ENCODE measurements around the gene LEMD3.

LEMD3 gene

GRCh38 chr12:65217086-65217485 is 47.7 kb downstream of the LEMD3 start:
- H3K4me3 ChIP-seq (ENCODE audit: low read depth, low read length) = no peak overlapping the region
- in situ Hi-C loops (cut with HindIII; ENCODE audit: low sequenced_read_pairs) = no loop called here
- DNase-seq (ENCODE audit: low read depth) = no peak
- TF ChIP-seq, protein P1, sequence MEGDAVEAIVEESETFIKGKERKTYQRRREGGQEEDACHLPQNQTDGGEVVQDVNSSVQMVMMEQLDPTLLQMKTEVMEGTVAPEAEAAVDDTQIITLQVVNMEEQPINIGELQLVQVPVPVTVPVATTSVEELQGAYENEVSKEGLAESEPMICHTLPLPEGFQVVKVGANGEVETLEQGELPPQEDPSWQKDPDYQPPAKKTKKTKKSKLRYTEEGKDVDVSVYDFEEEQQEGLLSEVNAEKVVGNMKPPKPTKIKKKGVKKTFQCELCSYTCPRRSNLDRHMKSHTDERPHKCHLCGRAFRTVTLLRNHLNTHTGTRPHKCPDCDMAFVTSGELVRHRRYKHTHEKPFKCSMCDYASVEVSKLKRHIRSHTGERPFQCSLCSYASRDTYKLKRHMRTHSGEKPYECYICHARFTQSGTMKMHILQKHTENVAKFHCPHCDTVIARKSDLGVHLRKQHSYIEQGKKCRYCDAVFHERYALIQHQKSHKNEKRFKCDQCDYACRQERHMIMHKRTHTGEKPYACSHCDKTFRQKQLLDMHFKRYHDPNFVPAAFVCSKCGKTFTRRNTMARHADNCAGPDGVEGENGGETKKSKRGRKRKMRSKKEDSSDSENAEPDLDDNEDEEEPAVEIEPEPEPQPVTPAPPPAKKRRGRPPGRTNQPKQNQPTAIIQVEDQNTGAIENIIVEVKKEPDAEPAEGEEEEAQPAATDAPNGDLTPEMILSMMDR (IDR thresholded peaks at IDR 0.05; ENCODE audit: low read depth, low read length, missing control alignments) = no peak

GRCh38 chr12:65220761-65221160 is 51.4 kb downstream of the LEMD3 start:
- TF ChIP-seq, protein P1 (IDR thresholded peaks at IDR 0.05; ENCODE audit: low read depth, low read length, missing control alignments) = no peak
- DNase-seq (ENCODE audit: low read depth) = no peak
- in situ Hi-C loops (cut with HindIII; ENCODE audit: low sequenced_read_pairs) = no loop called here
- H3K4me3 ChIP-seq (ENCODE audit: low read depth, low read length) = no peak overlapping the region

DNA sequence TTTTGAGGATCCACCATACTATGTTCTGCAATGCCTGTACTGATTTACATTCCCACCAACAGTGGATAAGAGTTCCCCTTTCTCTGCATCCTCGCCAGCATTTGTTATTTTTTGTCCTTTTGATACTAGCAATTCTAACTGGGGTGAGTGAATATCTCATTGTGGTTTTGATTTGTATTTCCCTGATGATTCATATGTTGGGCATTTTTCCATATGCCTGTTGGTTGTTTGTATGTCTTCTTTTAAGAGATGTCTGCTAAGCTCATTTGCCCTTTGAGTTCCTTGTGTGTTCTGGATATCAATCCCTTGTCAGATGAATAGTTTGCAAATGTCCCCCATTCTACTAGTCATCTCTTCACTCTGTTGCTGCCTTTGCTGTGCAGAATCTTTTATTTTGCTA is 60.1 kb downstream of the LEMD3 start:
- H3K4me3 ChIP-seq (ENCODE audit: low read depth, low read length) = no peak overlapping the region
- in situ Hi-C loops (cut with HindIII; ENCODE audit: low sequenced_read_pairs) = no loop called here
- peak; percentile 53 for DNase-seq (ENCODE audit: low read depth)
- TF ChIP-seq, protein P1 (IDR thresholded peaks at IDR 0.05; ENCODE audit: low read depth, low read length, missing control alignments) = no peak

DNA sequence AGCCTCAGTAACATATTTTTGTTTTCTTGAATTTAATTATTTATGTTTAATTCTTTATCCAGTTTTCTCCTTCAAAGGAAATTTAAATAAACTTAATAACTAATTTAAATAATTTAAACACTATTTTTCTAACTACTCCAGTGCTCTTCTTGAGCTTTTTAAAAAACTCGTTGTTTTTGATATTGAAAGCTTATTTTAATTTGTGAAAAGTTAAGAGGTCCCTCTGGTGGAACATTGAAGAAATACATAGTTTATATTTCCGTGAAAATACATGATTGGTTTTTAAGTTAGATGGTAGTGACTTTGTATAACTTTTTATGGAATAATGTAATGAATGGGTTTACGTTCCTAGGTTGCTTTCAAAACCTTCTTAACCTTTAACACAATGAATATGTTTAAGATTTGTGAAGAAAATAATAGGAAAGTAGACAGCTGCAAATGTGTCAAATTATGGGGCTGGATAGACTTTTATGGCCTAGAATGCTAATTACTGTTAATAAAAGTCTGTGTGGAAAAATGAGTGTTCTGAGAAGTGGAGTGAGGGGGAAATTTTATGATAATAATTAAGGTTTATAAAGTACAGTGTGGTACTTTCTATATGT is 63.2 kb downstream of the LEMD3 start:
- TF ChIP-seq, protein P1 (IDR thresholded peaks at IDR 0.05; ENCODE audit: low read depth, low read length, missing control alignments) = no peak
- H3K4me3 ChIP-seq (ENCODE audit: low read depth, low read length) = no peak overlapping the region
- peak; percentile 18 for DNase-seq (ENCODE audit: low read depth)
- in situ Hi-C loops (cut with HindIII; ENCODE audit: low sequenced_read_pairs) = no loop called here

- TF ChIP-seq, protein P1 (IDR thresholded peaks at IDR 0.05; ENCODE audit: low read depth, low read length, missing control alignments) = no peak
- DNase-seq (ENCODE audit: low read depth) = no peak
- H3K4me3 ChIP-seq (ENCODE audit: low read depth, low read length) = no peak overlapping the region
- in situ Hi-C loops (cut with HindIII; ENCODE audit: low sequenced_read_pairs) = no loop called here
Observed at GRCh38 chr12:65237153-65237552, 67.8 kb downstream of the LEMD3 start.

- in situ Hi-C loops (cut with HindIII; ENCODE audit: low sequenced_read_pairs) = no loop called here
- DNase-seq (ENCODE audit: low read depth) = no peak
- TF ChIP-seq, protein P1 (IDR thresholded peaks at IDR 0.05; ENCODE audit: low read depth, low read length, missing control alignments) = no peak
- no peak overlapping the region for H3K4me3 ChIP-seq (ENCODE audit: low read depth, low read length)
Observed at GRCh38 chr12:65238609-65239008, 69.2 kb downstream of the LEMD3 start.
